Sigmoid colon (tissue), 7 donors: ENCODE data around the gene PIK3IP1. TPM values are rescaled to one million over a fixed set of nuclear protein-coding genes. Genes with fewer than 3 reads are reported as not detected.
A peak's percentile ranks its signal among the peaks of the same experiment; 100 is the strongest.

Experiments used
- DNase-seq: peaks from one replicate; pipeline ENCODE4 v3.0.0-alpha.2; 2019
- H3K27ac ChIP-seq, 4 donors: fragments of 200-600 bp; sonication (generic); one replicate each; pipeline ENCODE4 v1.5.1; 2016 to 2019; ENCODE audit warnings: mild to moderate bottlenecking in 1 of 4
- H3K27me3 ChIP-seq, 3 donors: fragments of 200-600 bp; sonication (generic); one replicate each; pipeline ENCODE4 v1.5.1; 2019; ENCODE audit warnings: mild to moderate bottlenecking in 1 of 3
- H3K36me3 ChIP-seq, 4 donors: fragments of 200-600 bp; sonication (generic); one replicate each; pipeline ENCODE4 v1.5.1; 2016 to 2019
- H3K4me1 ChIP-seq, 4 donors: fragments of 200-600 bp; sonication (generic); one replicate each; pipeline ENCODE4 v1.5.1; 2017 to 2019
- H3K4me3 ChIP-seq, 4 donors: fragments of 200-600 bp; sonication (generic); one replicate each; pipeline ENCODE4 v1.5.1; 2017 to 2019; ENCODE audit warnings: mild to moderate bottlenecking in 2 of 4, moderate library complexity in 1 of 4
- H3K9me3 ChIP-seq, 4 donors: fragments of 200-600 bp in 3 of 4; sonication (generic) in 3 of 4; one replicate each; pipeline versions ENCODE4 v1.5.1 to v1.6.1; 2013 to 2019
- EP300 ChIP-seq, 4 donors: sonication (generic); formaldehyde crosslinking; IDR thresholded peaks; one replicate each; pipeline ENCODE4 v1.6.1; 2017; ENCODE audit warnings: antibody characterized with exemption in 4 of 4
- POLR2A ChIP-seq, 2 donors: fragments of 450-650 bp; IDR thresholded peaks; one replicate each; pipeline ENCODE4 v1.6.1; 2016; ENCODE audit warnings: antibody characterized with exemption in 2 of 2, mild to moderate bottlenecking in 2 of 2, moderate library complexity in 2 of 2
- POLR2AphosphoS5 ChIP-seq, 4 donors: sonication (generic); formaldehyde crosslinking; IDR thresholded peaks; one replicate each; pipeline ENCODE4 v1.6.1; 2017; ENCODE audit warnings: antibody characterized with exemption in 4 of 4
- WGBS, 2 donors: extraction: QIAGEN DNeasy Blood & Tissue Kit; methylation state at CpG; one replicate each; pipeline ENCODE4 v1.1.7; 2013; 5-methylcytosine and 5-hydroxymethylcytosine counted together
- intact Hi-C: fragments of 100-400 bp; cut with DNase I; formaldehyde crosslinking; loops from one replicate; pipeline ENCODE4 v1.15.1; 2023
- polyA plus RNA-seq, 3 donors: library from polyadenylated mRNA; stranded (reverse); fragments of 200-250 nt; gene quantifications; one replicate each; pipeline ENCODE4 v1.2.3, GENCODE V29; 2013
- total RNA-seq, 4 donors: library from RNA; depleted of rRNA; stranded (reverse); fragments of >200 nt; gene quantifications; one replicate each; pipeline ENCODE4 v1.1.0, GENCODE V29; 2016
- TF ChIP-seq, protein P1 (sequence below), 4 experiments: fragments of 450-650 bp in 3 of 4; fragments of 200-600 bp in 1 of 4; IDR thresholded peaks; one replicate each; pipeline ENCODE4 v1.5.1; 2016 to 2019; ENCODE audit warnings: antibody characterized with exemption in 4 of 4, mild to moderate bottlenecking in 3 of 4, moderate library complexity in 2 of 4
- donor health status: healthy with polysubstance abuse.
- donor health status: Bipolar disorder and iron deficiency.
- donor health status: healthy.

Gene PIK3IP1
- total and polyA plus RNA-seq, 7 donors, result 5.8 to 87.6 (median 49.3) TPM

DNA sequence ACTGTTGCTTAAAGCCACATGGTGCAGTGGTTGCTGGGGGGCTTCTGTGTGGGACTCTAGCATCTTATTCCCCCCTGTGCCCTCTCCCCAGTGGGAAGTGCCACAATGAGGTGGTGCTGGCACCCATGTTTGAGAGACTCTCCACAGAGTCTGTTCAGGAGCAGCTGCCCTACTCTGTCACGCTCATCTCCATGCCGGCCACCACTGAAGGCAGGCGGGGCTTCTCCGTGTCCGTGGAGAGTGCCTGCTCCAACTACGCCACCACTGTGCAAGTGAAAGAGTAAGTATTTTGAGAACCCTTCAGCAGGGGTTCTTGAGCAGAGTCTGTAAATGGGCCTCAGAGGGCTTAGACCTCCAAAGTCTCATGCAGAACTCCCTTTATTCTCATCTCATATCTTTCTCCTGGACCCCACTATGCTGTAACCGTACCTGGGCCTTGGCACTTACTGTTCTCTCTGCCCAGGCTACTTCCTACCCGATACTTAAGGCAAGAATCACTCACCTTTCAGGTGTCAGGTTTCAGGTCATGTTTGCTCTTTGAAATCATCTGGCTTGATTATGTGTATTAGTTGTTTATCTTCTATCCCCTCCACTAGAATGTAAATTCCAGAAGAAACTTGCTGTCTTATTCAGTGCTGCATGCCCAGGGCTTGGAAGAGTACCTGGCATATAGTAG, 32.4 kb downstream of the PIK3IP1 start:
- 95% methylated on average over 8 of the region's 8 CpGs for WGBS, 2 donors
- no peaks in the 10 kb centered on the region for H3K9me3 ChIP-seq
- H3K27me3 ChIP-seq, result no peaks in the 10 kb centered on the region
- H3K27ac ChIP-seq, result no peak overlapping the region
- intact Hi-C loops, result no loop called here
- TF ChIP-seq POLR2AphosphoS5 (IDR thresholded peaks at IDR 0.05), result no peak
- TF ChIP-seq EP300 (IDR thresholded peaks at IDR 0.05), result no peak
- TF ChIP-seq, protein P1, sequence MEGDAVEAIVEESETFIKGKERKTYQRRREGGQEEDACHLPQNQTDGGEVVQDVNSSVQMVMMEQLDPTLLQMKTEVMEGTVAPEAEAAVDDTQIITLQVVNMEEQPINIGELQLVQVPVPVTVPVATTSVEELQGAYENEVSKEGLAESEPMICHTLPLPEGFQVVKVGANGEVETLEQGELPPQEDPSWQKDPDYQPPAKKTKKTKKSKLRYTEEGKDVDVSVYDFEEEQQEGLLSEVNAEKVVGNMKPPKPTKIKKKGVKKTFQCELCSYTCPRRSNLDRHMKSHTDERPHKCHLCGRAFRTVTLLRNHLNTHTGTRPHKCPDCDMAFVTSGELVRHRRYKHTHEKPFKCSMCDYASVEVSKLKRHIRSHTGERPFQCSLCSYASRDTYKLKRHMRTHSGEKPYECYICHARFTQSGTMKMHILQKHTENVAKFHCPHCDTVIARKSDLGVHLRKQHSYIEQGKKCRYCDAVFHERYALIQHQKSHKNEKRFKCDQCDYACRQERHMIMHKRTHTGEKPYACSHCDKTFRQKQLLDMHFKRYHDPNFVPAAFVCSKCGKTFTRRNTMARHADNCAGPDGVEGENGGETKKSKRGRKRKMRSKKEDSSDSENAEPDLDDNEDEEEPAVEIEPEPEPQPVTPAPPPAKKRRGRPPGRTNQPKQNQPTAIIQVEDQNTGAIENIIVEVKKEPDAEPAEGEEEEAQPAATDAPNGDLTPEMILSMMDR (IDR thresholded peaks at IDR 0.05), result no peak
- TF ChIP-seq POLR2A (IDR thresholded peaks at IDR 0.05), result no peak
- no peaks in the 10 kb centered on the region for H3K4me1 ChIP-seq
- DNase-seq, result no peak
- no peak overlapping the region for H3K4me3 ChIP-seq
- H3K36me3 ChIP-seq, result peaks cover 0 to 48% (median 20%) of the 10 kb centered on the region in 4 donors

DNA sequence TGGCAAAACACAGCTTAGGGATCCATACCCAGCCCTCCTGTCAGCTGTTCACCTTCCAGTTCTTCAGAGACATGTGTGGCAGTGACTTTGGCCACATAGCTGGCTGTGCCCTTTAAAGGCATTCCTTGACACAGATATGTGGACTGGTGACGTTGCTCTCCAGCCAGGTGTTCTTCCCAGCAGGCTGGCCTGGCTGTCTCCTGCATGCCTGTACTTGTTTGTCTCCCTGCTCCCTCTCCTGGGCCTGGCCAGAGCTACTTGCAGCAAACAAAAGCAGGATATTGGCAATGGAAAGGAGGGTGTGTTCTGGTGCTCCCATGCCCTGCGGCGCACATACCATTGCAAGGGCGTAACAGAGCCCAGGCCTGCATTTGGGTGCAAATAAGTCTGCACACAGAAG, 38.3 kb downstream of the PIK3IP1 start:
- WGBS, 2 donors, result 22 to 73% methylated on average over 4 of the region's 4 CpGs
- Histone ChIP-seq H3K9me3 (no peaks in the 10 kb centered on the region), H3K4me3 (no peak overlapping the region), H3K27ac (no peak overlapping the region), H3K36me3 (peaks cover 0 to 9% (median under 1%) of the 10 kb centered on the region in 4 donors), H3K4me1 (peaks cover 0 to 15% (median 8%) of the 10 kb centered on the region in 4 donors), H3K27me3 (no peaks in the 10 kb centered on the region)
- intact Hi-C loops, result no loop called here
- no peak for TF ChIP-seq POLR2A (IDR thresholded peaks at IDR 0.05)
- TF ChIP-seq, protein P1 (IDR thresholded peaks at IDR 0.05), result no peak
- TF ChIP-seq POLR2AphosphoS5 (IDR thresholded peaks at IDR 0.05), result no peak
- no peak for TF ChIP-seq EP300 (IDR thresholded peaks at IDR 0.05)
- DNase-seq, result peak; percentile 39

DNA sequence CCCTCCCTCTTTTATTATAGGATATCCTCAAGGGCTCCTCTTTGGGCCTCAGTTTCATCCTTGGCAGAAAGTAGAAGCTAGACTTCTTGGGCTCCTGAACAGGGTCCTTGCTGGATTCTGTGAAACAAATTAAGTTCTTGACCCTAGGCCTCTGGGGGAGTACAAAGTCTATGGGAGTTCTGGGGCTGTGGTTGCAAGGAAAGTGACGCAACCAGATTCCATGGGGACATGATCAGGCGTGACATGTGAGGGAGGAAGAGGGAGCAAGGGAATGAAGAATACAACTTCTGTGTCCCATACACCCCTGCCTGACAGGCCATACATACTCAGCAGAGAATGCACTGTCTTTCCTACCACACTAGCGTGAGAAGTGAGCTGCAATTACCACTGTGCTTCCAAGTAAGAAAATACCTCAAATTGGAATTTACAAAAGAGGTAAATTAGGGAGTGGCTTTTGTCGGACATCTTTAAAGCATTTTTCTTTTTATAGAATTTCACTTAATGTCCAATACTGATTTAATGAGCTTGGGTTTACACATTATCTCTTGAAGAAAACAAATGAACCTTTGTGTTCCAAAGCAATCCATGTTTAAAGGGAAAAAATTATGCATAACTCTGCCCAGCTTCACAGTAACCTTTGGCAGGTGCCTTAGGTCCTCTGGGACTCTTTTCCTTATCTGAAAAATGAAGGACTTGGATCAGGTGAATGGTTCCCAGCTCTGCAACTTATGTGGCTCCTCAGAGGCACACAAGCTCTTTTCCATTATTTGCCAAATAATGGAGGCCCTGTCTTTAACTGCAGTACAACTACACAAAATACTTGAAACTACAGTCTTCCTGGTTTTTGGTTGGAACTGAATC, 41.3 kb downstream of the PIK3IP1 start:
- peaks cover 0 to 29% (median 22%) of the 10 kb centered on the region in 4 donors for H3K4me1 ChIP-seq

DNA sequence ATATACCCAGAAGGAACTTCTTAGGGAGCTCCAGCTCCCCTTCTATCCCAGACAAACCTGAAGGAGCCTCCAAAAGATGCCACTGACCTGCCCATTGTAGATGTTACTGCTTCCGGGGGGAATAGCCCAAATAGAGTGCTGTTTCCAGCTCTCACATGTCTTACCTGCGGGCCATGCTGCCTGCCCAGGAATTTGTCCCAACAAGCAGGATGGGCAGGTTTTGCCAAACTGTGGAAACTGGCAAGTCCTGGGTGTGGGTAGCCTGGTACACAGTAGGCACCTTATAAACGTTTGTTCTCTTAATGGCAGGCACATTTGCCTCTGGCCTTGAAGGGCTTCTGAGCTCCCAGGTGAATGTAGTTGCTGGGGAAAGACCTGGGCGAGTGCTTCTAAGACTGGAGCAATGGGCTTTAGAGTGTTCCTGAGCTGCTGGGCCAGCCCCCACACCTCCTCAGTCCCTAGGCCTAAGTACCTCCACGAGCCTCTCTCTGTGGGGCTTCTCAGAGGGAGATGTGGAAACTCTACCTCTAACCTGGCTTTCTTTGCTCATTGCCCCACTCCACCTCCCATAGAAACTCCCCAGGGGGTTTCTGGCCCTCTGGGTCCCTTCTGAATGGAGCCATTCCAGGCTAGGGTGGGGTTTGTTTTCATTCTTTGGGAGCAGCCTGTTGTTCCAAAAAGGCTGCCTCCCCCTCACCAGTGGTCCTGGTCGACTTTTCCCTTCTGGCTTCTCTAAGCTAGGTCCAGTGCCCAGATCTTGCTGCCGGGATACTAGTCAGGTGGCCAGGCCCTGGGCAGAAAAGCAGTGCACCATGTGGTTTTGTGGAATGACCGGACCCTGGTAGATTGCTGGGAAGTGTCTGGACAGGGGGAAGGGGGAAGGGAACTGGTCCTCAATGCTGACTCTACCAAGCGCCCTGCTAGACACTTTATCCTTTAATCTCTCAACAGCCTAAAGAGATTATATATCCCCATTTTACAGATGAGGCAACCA, 43.0 kb downstream of the PIK3IP1 start:
- Histone ChIP-seq H3K27ac (peak overlapping the region in 2 of 4 donors; percentile 66 to 77), H3K9me3 (no peaks in the 10 kb centered on the region), H3K4me3 (peak overlapping the region in 3 of 4 donors; percentile 48 to 57 (median 55)), H3K36me3 (no peaks in the 10 kb centered on the region), H3K27me3 (no peaks in the 10 kb centered on the region), H3K4me1 (peaks cover 0 to 38% (median 32%) of the 10 kb centered on the region in 4 donors)
- intact Hi-C loops, result no loop called here
- TF ChIP-seq EP300 (IDR thresholded peaks at IDR 0.05), result no peak
- TF ChIP-seq, protein P1 (IDR thresholded peaks at IDR 0.05), result no peak
- TF ChIP-seq POLR2AphosphoS5 (IDR thresholded peaks at IDR 0.05), result no peak
- no peak for TF ChIP-seq POLR2A (IDR thresholded peaks at IDR 0.05)
- DNase-seq, result peak; percentile 33
- WGBS, 2 donors, result 64 to 83% methylated on average over 9 of the region's 9 CpGs

More for the DNA sequence above, 41.3 kb downstream of the PIK3IP1 start:
- Histone ChIP-seq H3K27ac (no peak overlapping the region), H3K27me3 (no peaks in the 10 kb centered on the region), H3K4me3 (no peak overlapping the region), H3K9me3 (no peaks in the 10 kb centered on the region), H3K36me3 (no peaks in the 10 kb centered on the region)
- intact Hi-C loops, result no loop called here
- TF ChIP-seq EP300 (IDR thresholded peaks at IDR 0.05), result no peak
- TF ChIP-seq, protein P1 (IDR thresholded peaks at IDR 0.05), result no peak
- no peak for TF ChIP-seq POLR2AphosphoS5 (IDR thresholded peaks at IDR 0.05)
- TF ChIP-seq POLR2A (IDR thresholded peaks at IDR 0.05), result no peak
- 27 to 72% methylated on average over 4 of the region's 4 CpGs for WGBS, 2 donors
- no peak for DNase-seq
